IMR-90 (cell line): ENCODE measurements around the gene MTERF2. TPM values are rescaled to one million over a fixed set of nuclear protein-coding genes. Genes with fewer than 3 reads are reported as not detected.

Source experiments
- ATAC-seq: fragments of 200-7000 bp; cut with Tn5 transposase; 2 replicates; pipeline ENCODE4 v1.9.1; 2020; ENCODE audit warnings: low read depth, mild to moderate bottlenecking, moderate library complexity
- BruUV-seq: library from RNA; stranded (reverse); fragments of 400-500 nt; replicated peaks from 2 replicates; lab custom pipeline; 2021; lab: Mats Ljungman, UMichigan
- CTCF ChIA-PET: fragments of 300-600 bp; formaldehyde crosslinking; extraction: SDS; loops from one replicate; lab custom pipeline; 2021; ENCODE audit warnings: antibody characterized with exemption; lab: Yijun Ruan, JAX
- POLR2A ChIA-PET: fragments of 300-600 bp; sonication (Branson Sonifier 250); formaldehyde crosslinking; loops from one replicate; lab custom pipeline; 2022; ENCODE audit warnings: antibody characterized with exemption; ENCODE audit not compliant: unreplicated experiment; lab: Charles Lee
- DNase-seq: peaks from one replicate; pipeline ENCODE4 v3.0.0; 2013
- H2AFZ ChIP-seq: replicated peaks from 2 replicates; pipeline ENCODE3; 2013; ENCODE audit warnings: low read length, mild to moderate bottlenecking; ENCODE audit not compliant: poor library complexity
- H2AK5ac ChIP-seq: 2 replicates; pipeline ENCODE4 v1.6.1; 2013; ENCODE audit warnings: low read depth, low read length, inconsistent platforms
- H2AK9ac ChIP-seq: replicated peaks from 2 replicates; pipeline ENCODE3; 2013; ENCODE audit warnings: mild to moderate bottlenecking, low read depth, low read length, moderate library complexity; ENCODE audit not compliant: poor library complexity
- H2BK120ac ChIP-seq: 2 replicates; pipeline ENCODE4 v1.6.1; 2013; ENCODE audit warnings: low read depth, low read length, inconsistent platforms
- H2BK15ac ChIP-seq: 3 replicates; pipeline ENCODE4 v1.6.1; 2013; ENCODE audit warnings: low read depth, low read length, inconsistent platforms
- H2BK20ac ChIP-seq: 2 replicates; pipeline ENCODE4 v1.6.1; 2013; ENCODE audit warnings: low read depth, mild to moderate bottlenecking, inconsistent platforms, low read length, moderate library complexity
- H2BK5ac ChIP-seq: 2 replicates; pipeline ENCODE4 v1.6.1; 2013; ENCODE audit warnings: mild to moderate bottlenecking, low read depth, low read length, inconsistent platforms; ENCODE audit not compliant: poor library complexity, severe bottlenecking
- H3K14ac ChIP-seq: replicated peaks from 2 replicates; pipeline ENCODE4 v1.6.1; 2013; ENCODE audit warnings: low read depth, low read length, inconsistent platforms
- H3K18ac ChIP-seq: 2 replicates; pipeline ENCODE4 v1.6.1; 2013; ENCODE audit warnings: low read depth, low read length, control low read depth
- H3K23ac ChIP-seq: 2 replicates; pipeline ENCODE4 v1.6.1; 2013; ENCODE audit warnings: low read depth, low read length, inconsistent platforms
- H3K27ac ChIP-seq: 2 replicates; pipeline ENCODE4 v1.5.1; 2013; ENCODE audit warnings: mild to moderate bottlenecking, control low read depth, low read length; ENCODE audit not compliant: insufficient read depth
- H3K27me3 ChIP-seq: 2 replicates; pipeline ENCODE4 v1.6.1; 2013; ENCODE audit warnings: low read length; ENCODE audit not compliant: control insufficient read depth, insufficient read depth
- H3K36me3 ChIP-seq: 2 replicates; pipeline ENCODE4 v1.6.1; 2013; ENCODE audit warnings: low read length, mixed read lengths; ENCODE audit not compliant: control insufficient read depth, insufficient read depth
- H3K4ac ChIP-seq: 2 replicates; pipeline ENCODE4 v1.6.1; 2013; ENCODE audit warnings: low read depth, low read length, inconsistent platforms
- H3K4me1 ChIP-seq: 2 replicates; pipeline ENCODE4 v1.6.1; 2013; ENCODE audit warnings: low read length, mixed read lengths; ENCODE audit not compliant: control insufficient read depth, insufficient read depth
- H3K4me2 ChIP-seq: 2 replicates; pipeline ENCODE4 v1.6.1; 2013; ENCODE audit warnings: low read depth, mild to moderate bottlenecking, control low read depth, low read length, moderate library complexity
- H3K4me3 ChIP-seq: 2 replicates; pipeline ENCODE4 v1.5.1; 2013; ENCODE audit warnings: low read depth, mild to moderate bottlenecking, control low read depth, low read length, moderate library complexity; ENCODE audit not compliant: insufficient read depth
- H3K56ac ChIP-seq: 2 replicates; pipeline ENCODE4 v1.6.1; 2013; ENCODE audit warnings: low read length, inconsistent platforms; ENCODE audit not compliant: insufficient read depth; ENCODE audit errors: extremely low read depth
- H3K79me1 ChIP-seq, 2 experiments: 2 replicates each; pipeline ENCODE4 v1.6.1; 2013; ENCODE audit warnings: low read length in 2 of 2, inconsistent platforms in 1 of 2, low read depth in 1 of 2
- H3K9ac ChIP-seq: 2 replicates; pipeline ENCODE4 v1.6.1; 2013; ENCODE audit warnings: low read depth, low read length, control low read depth
- H3K9me1 ChIP-seq: 2 replicates; pipeline ENCODE4 v1.6.1; 2013; ENCODE audit warnings: low read length, inconsistent platforms; ENCODE audit not compliant: insufficient read depth
- H3K9me3 ChIP-seq: 2 replicates; pipeline ENCODE4 v1.6.1; 2013; ENCODE audit warnings: low read length; ENCODE audit not compliant: control insufficient read depth, insufficient read depth
- H4K20me1 ChIP-seq: 2 replicates; pipeline ENCODE4 v1.6.1; 2013; ENCODE audit warnings: low read length, inconsistent platforms; ENCODE audit not compliant: insufficient read depth
- H4K5ac ChIP-seq: 2 replicates; pipeline ENCODE4 v1.6.1; 2013; ENCODE audit warnings: mild to moderate bottlenecking, low read depth, low read length, control low read depth
- H4K8ac ChIP-seq, 2 experiments: 2 replicates each; pipeline ENCODE4 v1.6.1; 2013; ENCODE audit warnings: low read depth in 2 of 2, low read length in 2 of 2, control low read depth in 1 of 2, inconsistent platforms in 1 of 2
- H4K91ac ChIP-seq: 2 replicates; pipeline ENCODE4 v1.6.1; 2013; ENCODE audit warnings: low read depth, low read length, inconsistent platforms; ENCODE audit not compliant: insufficient read depth
- BHLHE40 ChIP-seq: fragments of 150-350 bp; IDR thresholded peaks from 2 replicates; pipeline ENCODE4 v1.6.1; 2016; ENCODE audit warnings: mild to moderate bottlenecking, low read depth, low read length
- CEBPB ChIP-seq: IDR thresholded peaks from 2 replicates; pipeline ENCODE4 v1.6.1; 2012; ENCODE audit warnings: low read depth, low read length, improper control_type of control experiment
- CHD1 ChIP-seq: IDR thresholded peaks from 2 replicates; pipeline ENCODE4 v1.6.1; 2012; ENCODE audit warnings: low read depth, low read length, improper control_type of control experiment
- CTCF ChIP-seq: conservative IDR thresholded peaks from 2 replicates; pipeline ENCODE4 v1.5.1; 2012; ENCODE audit warnings: mild to moderate bottlenecking, low read depth, low read length, improper control_type of control experiment
- ELK1 ChIP-seq: fragments of 150-350 bp; IDR thresholded peaks from 2 replicates; pipeline ENCODE4 v1.6.1; 2016; ENCODE audit warnings: low read depth, mild to moderate bottlenecking, low read length, moderate library complexity, borderline replicate concordance
- FOS ChIP-seq: fragments of 150-350 bp; IDR thresholded peaks from 2 replicates; pipeline ENCODE4 v1.6.1; 2016; ENCODE audit warnings: low read depth, low read length
- MAFK ChIP-seq: IDR thresholded peaks from 2 replicates; pipeline ENCODE4 v1.6.1; 2012; ENCODE audit warnings: low read depth, low read length, improper control_type of control experiment
- MAZ ChIP-seq: IDR thresholded peaks from 2 replicates; pipeline ENCODE4 v1.6.1; 2012; ENCODE audit warnings: low read depth, mild to moderate bottlenecking, low read length, improper control_type of control experiment, moderate library complexity, borderline replicate concordance
- MXI1 ChIP-seq: IDR thresholded peaks from 2 replicates; pipeline ENCODE4 v1.6.1; 2012; ENCODE audit warnings: low read depth, mild to moderate bottlenecking, low read length, moderate library complexity, borderline replicate concordance
- NFE2L2 ChIP-seq: fragments of 150-350 bp; IDR thresholded peaks from 2 replicates; pipeline ENCODE4 v1.6.1; 2016; ENCODE audit warnings: low read depth, mild to moderate bottlenecking, low read length
- POLR2A ChIP-seq: IDR thresholded peaks from 2 replicates; pipeline ENCODE4 v1.6.1; 2012; ENCODE audit warnings: mild to moderate bottlenecking, low read depth, low read length
- RAD21 ChIP-seq: IDR thresholded peaks from 2 replicates; pipeline ENCODE4 v1.6.1; 2012; ENCODE audit warnings: low read length, improper control_type of control experiment
- RCOR1 ChIP-seq: IDR thresholded peaks from 2 replicates; pipeline ENCODE4 v1.6.1; 2012; ENCODE audit warnings: mild to moderate bottlenecking, low read length, improper control_type of control experiment; ENCODE audit not compliant: insufficient replicate concordance
- RFX5 ChIP-seq: IDR thresholded peaks from 2 replicates; pipeline ENCODE4 v1.8.0; 2012; ENCODE audit warnings: low read depth, mild to moderate bottlenecking, low read length, moderate library complexity
- SMC3 ChIP-seq: fragments of 150-350 bp; IDR thresholded peaks from 2 replicates; pipeline ENCODE4 v1.6.1; 2016; ENCODE audit warnings: low read depth, mild to moderate bottlenecking, antibody characterized with exemption, low read length, moderate library complexity
- USF2 ChIP-seq: fragments of 150-350 bp; IDR thresholded peaks from 2 replicates; pipeline ENCODE4 v1.6.1; 2017; ENCODE audit warnings: mild to moderate bottlenecking, antibody characterized with exemption, low read length, low read depth
- WGBS, 2 experiments: methylation state at CpG; one replicate each; pipeline versions ENCODE4 v1.1.5 to v1.1.7; 2013; ENCODE audit warnings: missing lambda C conversion rate in 2 of 2; ENCODE audit not compliant: insufficient read length in 1 of 2; ENCODE audit errors: extremely low coverage in 2 of 2; 5-methylcytosine and 5-hydroxymethylcytosine counted together
- dilution Hi-C: fragments of 300-500 bp; cut with HindIII; formaldehyde crosslinking; loops from one replicate; pipeline ENCODE4 v1.14.3; 2018; ENCODE audit warnings: low sequenced_read_pairs; ENCODE audit not compliant: unreplicated experiment
- in situ Hi-C: fragments of 300-500 bp; cut with MboI; formaldehyde crosslinking; loops from 3 replicates; pipeline ENCODE4 v1.14.3; 2019; ENCODE audit warnings: low sequenced_read_pairs, inconsistent platforms, mixed read lengths
- intact Hi-C: fragments of 100-400 bp; cut with micrococcal nuclease; formaldehyde crosslinking; loops from 2 replicates; pipeline ENCODE4 v1.10.0; 2022
- polyA plus RNA-seq, 3 experiments: library from polyadenylated mRNA; depleted of rRNA; stranded (reverse); fragments of >200 nt; gene quantifications; 2 replicates each; pipeline ENCODE4 v1.2.3, GENCODE V29; 2012; ENCODE audit warnings: low replicate concordance in 1 of 3
- total RNA-seq: library from RNA; depleted of rRNA; stranded (reverse); fragments of >200 nt; gene quantifications from 2 replicates; pipeline ENCODE4 v1.2.3, GENCODE V29; 2012

MTERF2 gene
- total and polyA plus RNA-seq, 2 of the 4 experiments (the other 2 are of a cell fraction), result 3.0 to 3.8 TPM

DNA sequence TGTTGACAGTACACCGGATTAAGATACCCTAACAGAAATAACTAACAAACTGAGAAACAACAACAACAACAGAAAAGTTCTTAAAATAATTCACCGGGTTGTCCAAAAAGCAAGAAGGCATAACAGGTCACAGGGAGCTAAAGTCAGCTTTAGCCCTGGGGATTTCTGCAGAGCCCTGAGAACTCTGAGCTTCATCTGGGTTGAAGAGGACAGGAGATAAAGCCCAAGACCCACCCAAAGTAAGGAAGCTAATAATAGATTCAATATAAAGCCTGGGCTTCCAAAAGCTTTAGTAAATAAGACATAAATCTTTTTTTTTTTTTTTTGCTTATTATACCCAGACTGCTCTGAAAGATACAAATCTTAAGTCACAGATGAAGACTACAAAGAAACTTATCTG is 44.1 kb upstream of the MTERF2 start:
- Histone ChIP-seq H3K4me3 (no peak overlapping the region), H4K5ac (no peak overlapping the region), H2AK5ac (no peak overlapping the region), H3K18ac (no peak overlapping the region), H2BK5ac (no peak overlapping the region), H2BK120ac (no peak overlapping the region), H4K20me1 (peaks cover 7% of the 10 kb centered on the region; the same call in 1 of the 2 replicates), H2AK9ac (no peak overlapping the region), H3K9ac (no peak overlapping the region), H3K23ac (no peak overlapping the region), H3K9me3 (no peaks in the 10 kb centered on the region), H3K14ac (no peak overlapping the region), H3K27ac (no peak overlapping the region), H3K79me1 (peaks cover 9 to 19% of the 10 kb centered on the region in 2 experiments), H3K4me2 (no peak overlapping the region), H2BK20ac (no peak overlapping the region), H3K4me1 (peaks cover 5% of the 10 kb centered on the region; the same call in 1 of the 2 replicates), H2AFZ (no peak overlapping the region), H3K36me3 (no peaks in the 10 kb centered on the region), H2BK15ac (no peak overlapping the region), H3K4ac (no peak overlapping the region), H3K27me3 (no peaks in the 10 kb centered on the region), H3K9me1 (no peaks in the 10 kb centered on the region; the same call in 1 of the 2 replicates), H4K8ac (no peak overlapping the region), H3K56ac (no peak overlapping the region), H4K91ac (no peak overlapping the region)
- no TSS peak for BruUV-seq
- intact Hi-C loops, result no loop called here
- no peak for ATAC-seq
- ChIA-PET CTCF (interaction anchor here (0.7 to 0.9 kb wide), 2 partner anchors 18 to 36 kb away, joined by 3 to 4 read pairs; no protein-coding TSS in a partner anchor), POLR2A (interaction anchor here (0.6 kb wide), 1 partner anchor 11 kb away, joined by 3 read pairs; no protein-coding TSS in a partner anchor)
- DNase-seq, result no peak
- in situ Hi-C loops, result no loop called here
- TF ChIP-seq USF2, result no peak
- no peak for TF ChIP-seq SMC3
- TF ChIP-seq MAZ, result no peak
- no peak for TF ChIP-seq ELK1
- TF ChIP-seq RCOR1, result no peak
- no peak for TF ChIP-seq NFE2L2
- TF ChIP-seq MXI1, result no peak
- no peak for TF ChIP-seq POLR2A
- no peak for TF ChIP-seq FOS
- no peak for TF ChIP-seq BHLHE40
- no peak for TF ChIP-seq CTCF
- TF ChIP-seq CHD1, result no peak
- no peak for TF ChIP-seq CEBPB
- no peak for TF ChIP-seq RFX5
- TF ChIP-seq RAD21, result no peak
- no peak for TF ChIP-seq MAFK
- WGBS, 2 experiments, result no CpG with 5 or more reads among the region's 2 CpGs
- dilution Hi-C loops, result no loop called here
